HG03342 (cell line): ENCODE data around the gene ZNF692.
A peak's percentile ranks its signal among the peaks of the same experiment; 100 is the strongest.

Experiments used
- ATAC-seq: cut with Tn5 transposase; IDR thresholded peaks from one replicate; pipeline ENCODE4 v1.9.1; 2021; ENCODE audit warnings: mild to moderate bottlenecking, moderate library complexity; ENCODE audit not compliant: unreplicated experiment

ZNF692 gene

GRCh38 chr1:248881261-248881660 is 22.4 kb upstream of the ZNF692 start:
- no peak for ATAC-seq

GRCh38 chr1:248873993-248874533 is 15.2 kb upstream of the ZNF692 start:
- ATAC-seq: peak; percentile 64

- peak; percentile 76 for ATAC-seq
These were observed 14.6 kb upstream of the ZNF692 start for GRCh38 chr1:248873409-248873992.

GRCh38 chr1:248872752-248873408 is 14.0 kb upstream of the ZNF692 start:
- ATAC-seq: peak; percentile 35

- no peak for ATAC-seq
These were observed 13.0 kb upstream of the ZNF692 start for GRCh38 chr1:248871837-248872401.

- ATAC-seq: peak; percentile 51
These were observed 4.4 kb upstream of the ZNF692 start for GRCh38 chr1:248862998-248863881.

GRCh38 chr1:248862695-248862997 is 3.8 kb upstream of the ZNF692 start:
- ATAC-seq: peak; percentile 1

GRCh38 chr1:248861616-248862015 is 2.7 kb upstream of the ZNF692 start:
- ATAC-seq: no peak

- ATAC-seq: no peak
These were observed 1.1 kb upstream of the ZNF692 start for GRCh38 chr1:248860007-248860406.

- ATAC-seq: peak; percentile 38
These were observed 592 bp downstream of the ZNF692 start for GRCh38 chr1:248858096-248858890.

GRCh38 chr1:248857749-248858095 is 1.2 kb downstream of the ZNF692 start:
- ATAC-seq: no peak

- ATAC-seq: no peak
These were observed 1.7 kb downstream of the ZNF692 start for GRCh38 chr1:248857201-248857600.

- ATAC-seq: no peak
These were observed 2.7 kb downstream of the ZNF692 start for GRCh38 chr1:248856176-248856575.

GRCh38 chr1:248855580-248855979 is 3.3 kb downstream of the ZNF692 start:
- ATAC-seq: no peak

- no peak for ATAC-seq
These were observed 5.1 kb downstream of the ZNF692 start for GRCh38 chr1:248853663-248854375.

- peak; percentile 43 for ATAC-seq
These were observed 6.1 kb downstream of the ZNF692 start for GRCh38 chr1:248852481-248853405.

GRCh38 chr1:248851390-248851789 is 7.5 kb downstream of the ZNF692 start:
- ATAC-seq: no peak

GRCh38 chr1:248850536-248851251 is 8.2 kb downstream of the ZNF692 start:
- no peak for ATAC-seq
